Osteoblast (primary cell): ENCODE results near the gene PRCC. TPM values are rescaled to one million over a fixed set of nuclear protein-coding genes. Genes with fewer than 3 reads are reported as not detected.

Source experiments
- DNase-seq: peaks from one replicate; pipeline ENCODE4 v3.0.0; 2011; ENCODE audit warnings: low spot score, mixed read lengths; ENCODE audit not compliant: insufficient read length; ENCODE audit errors: missing footprints
- H2AFZ ChIP-seq: 2 replicates; pipeline ENCODE4 v1.6.0; 2011; ENCODE audit warnings: mild to moderate bottlenecking, low read length
- H3K27ac ChIP-seq: 2 replicates; pipeline ENCODE4 v1.5.1; 2011; ENCODE audit warnings: mild to moderate bottlenecking, low read depth, low read length, moderate library complexity
- H3K27me3 ChIP-seq: 2 replicates; pipeline ENCODE4 v1.6.0; 2012; ENCODE audit warnings: mild to moderate bottlenecking, control low read depth, inconsistent platforms, low read length, moderate library complexity; ENCODE audit not compliant: insufficient read depth
- H3K36me3 ChIP-seq: 2 replicates; pipeline ENCODE4 v1.5.1; 2011; ENCODE audit warnings: mild to moderate bottlenecking, low read length, control low read depth, moderate library complexity; ENCODE audit not compliant: insufficient read depth
- H3K4me1 ChIP-seq: 2 replicates; pipeline ENCODE4 v1.5.1; 2011; ENCODE audit warnings: mild to moderate bottlenecking, low read length, control low read depth, moderate library complexity; ENCODE audit not compliant: insufficient read depth
- H3K4me2 ChIP-seq: 2 replicates; pipeline ENCODE4 v1.6.0; 2011; ENCODE audit warnings: mild to moderate bottlenecking, low read length; ENCODE audit not compliant: insufficient read depth
- H3K4me3 ChIP-seq: fragments of 200-600 bp; sonication (generic); 3 replicates; pipeline ENCODE4 v1.5.1; 2012; ENCODE audit warnings: mild to moderate bottlenecking, low read length, inconsistent platforms; ENCODE audit not compliant: insufficient read depth
- H3K79me2 ChIP-seq: 2 replicates; pipeline ENCODE4 v1.6.0; 2012; ENCODE audit warnings: mild to moderate bottlenecking, low read length, control low read depth, inconsistent platforms; ENCODE audit not compliant: insufficient read depth
- H3K9me3 ChIP-seq: 2 replicates; pipeline ENCODE4 v1.5.1; 2011; ENCODE audit warnings: low read depth, low read length, control low read depth
- H4K20me1 ChIP-seq: 2 replicates; pipeline ENCODE4 v1.6.0; 2012; ENCODE audit warnings: mild to moderate bottlenecking, low read length, control low read depth; ENCODE audit not compliant: insufficient read depth
- CTCF ChIP-seq: IDR thresholded peaks from 2 replicates; pipeline ENCODE4 v1.5.1; 2011; ENCODE audit warnings: mild to moderate bottlenecking, low read depth, low read length, moderate library complexity; ENCODE audit errors: extremely low read depth
- total RNA-seq: library from RNA; depleted of rRNA; stranded (reverse); fragments of >200 nt; gene quantifications from 2 replicates; pipeline ENCODE4 v1.2.3, GENCODE V29; 2012

The PRCC gene
- total RNA-seq, 1 donor = 22.8 TPM

GRCh38 chr1:156802421-156802935 lies 35.1 kb downstream of the PRCC start:
- no peak overlapping the region for H3K4me2 ChIP-seq
- H3K27ac ChIP-seq = no peak overlapping the region
- TF ChIP-seq CTCF = no peak
- H3K9me3 ChIP-seq = no peaks in the 10 kb centered on the region
- H3K79me2 ChIP-seq = no peaks in the 10 kb centered on the region
- H3K36me3 ChIP-seq = peaks cover 31% of the 10 kb centered on the region
- no peak overlapping the region for H2AFZ ChIP-seq
- DNase-seq = no peak
- H4K20me1 ChIP-seq = peaks cover 15% of the 10 kb centered on the region
- H3K4me1 ChIP-seq = peaks cover 31% of the 10 kb centered on the region
- no peaks in the 10 kb centered on the region for H3K27me3 ChIP-seq
- H3K4me3 ChIP-seq = no peak overlapping the region

- H2AFZ ChIP-seq = no peak overlapping the region
- H4K20me1 ChIP-seq = peaks cover 9% of the 10 kb centered on the region
- H3K79me2 ChIP-seq = no peaks in the 10 kb centered on the region
- peaks cover 23% of the 10 kb centered on the region for H3K36me3 ChIP-seq
- H3K4me3 ChIP-seq = no peak overlapping the region
- no peaks in the 10 kb centered on the region for H3K9me3 ChIP-seq
- H3K27me3 ChIP-seq = no peaks in the 10 kb centered on the region
- DNase-seq = no peak
- TF ChIP-seq CTCF = no peak
- no peak overlapping the region for H3K4me2 ChIP-seq
- H3K27ac ChIP-seq = no peak overlapping the region
- H3K4me1 ChIP-seq = peaks cover 28% of the 10 kb centered on the region
These were observed 35.9 kb downstream of the PRCC start for GRCh38 chr1:156803086-156803851.

- peaks cover 20% of the 10 kb centered on the region for H3K36me3 ChIP-seq
- H3K27ac ChIP-seq = no peak overlapping the region
- no peak overlapping the region for H3K4me3 ChIP-seq
- no peaks in the 10 kb centered on the region for H3K79me2 ChIP-seq
- H4K20me1 ChIP-seq = peaks cover 8% of the 10 kb centered on the region
- peaks cover 22% of the 10 kb centered on the region for H3K4me1 ChIP-seq
- no peak for TF ChIP-seq CTCF
- H3K4me2 ChIP-seq = no peak overlapping the region
- no peak for DNase-seq
- H3K27me3 ChIP-seq = no peaks in the 10 kb centered on the region
- no peaks in the 10 kb centered on the region for H3K9me3 ChIP-seq
- no peak overlapping the region for H2AFZ ChIP-seq
These were observed 36.7 kb downstream of the PRCC start for GRCh38 chr1:156804026-156804425.

- Histone ChIP-seq H2AFZ (no peak overlapping the region), H3K79me2 (no peaks in the 10 kb centered on the region), H3K9me3 (no peaks in the 10 kb centered on the region), H3K36me3 (peaks cover 14% of the 10 kb centered on the region), H3K27ac (no peak overlapping the region), H3K27me3 (no peaks in the 10 kb centered on the region), H4K20me1 (peaks cover 8% of the 10 kb centered on the region), H3K4me2 (no peak overlapping the region), H3K4me3 (no peak overlapping the region), H3K4me1 (peaks cover 22% of the 10 kb centered on the region)
- peak; percentile 54 for DNase-seq
- no peak for TF ChIP-seq CTCF
These were observed 37.4 kb downstream of the PRCC start for GRCh38 chr1:156804572-156805243.
